HepG2 (cell line): ENCODE measurements around the gene ZNF605. TPM values are rescaled to one million over a fixed set of nuclear protein-coding genes. Genes with fewer than 3 reads are reported as not detected.

Source experiments
- ATF7 ChIP-seq, 2 experiments: fragments of 450-650 bp in 1 of 2; sonication (generic) in 1 of 2; formaldehyde crosslinking in 1 of 2; IDR thresholded peaks; 2 replicates each; pipeline versions ENCODE4 v1.4.0 to v1.6.1; 2016 to 2020; ENCODE audit warnings: antibody characterized with exemption in 1 of 2, mild to moderate bottlenecking in 1 of 2, missing genetic modification reagents in 1 of 2
- E2F2 ChIP-seq: sonication (generic); formaldehyde crosslinking; IDR thresholded peaks from 2 replicates; pipeline ENCODE4 v1.4.0; 2020; ENCODE audit warnings: missing genetic modification reagents, borderline replicate concordance
- GATAD2A ChIP-seq: IDR thresholded peaks from 2 replicates; pipeline ENCODE4 v1.6.1; 2016
- HIVEP1 ChIP-seq: sonication (generic); formaldehyde crosslinking; IDR thresholded peaks from 2 replicates; pipeline ENCODE4 v1.4.0; 2020; ENCODE audit warnings: mild to moderate bottlenecking, missing genetic modification reagents
- HOXA3 ChIP-seq: sonication (generic); formaldehyde crosslinking; IDR thresholded peaks from 2 replicates; pipeline ENCODE4 v1.5.0; 2020; ENCODE audit warnings: missing genetic modification reagents
- KAT2B ChIP-seq: fragments of 150-350 bp; IDR thresholded peaks from 2 replicates; pipeline ENCODE4 v1.6.1; 2014; ENCODE audit warnings: low read depth, low read length, borderline replicate concordance
- KAT7 ChIP-seq: IDR thresholded peaks from 2 replicates; pipeline ENCODE4 v1.6.1; 2018; ENCODE audit warnings: borderline replicate concordance, missing compliant biosample characterization
- KLF15 ChIP-seq: sonication (generic); formaldehyde crosslinking; IDR thresholded peaks from 2 replicates; pipeline ENCODE4 v1.8.1; 2023; ENCODE audit warnings: borderline replicate concordance, mild to moderate bottlenecking, inconsistent platforms, missing genetic modification reagents, mixed read lengths
- MED1 ChIP-seq: sonication (generic); formaldehyde crosslinking; IDR thresholded peaks from 2 replicates; pipeline ENCODE4 v1.4.0; 2020; ENCODE audit warnings: missing genetic modification reagents
- NCOA2 ChIP-seq: sonication (generic); formaldehyde crosslinking; IDR thresholded peaks from 2 replicates; pipeline ENCODE4 v1.8.0; 2022; ENCODE audit warnings: inconsistent platforms
- NFYB ChIP-seq: sonication (generic); formaldehyde crosslinking; IDR thresholded peaks from 2 replicates; pipeline ENCODE4 v1.4.0; 2020; ENCODE audit warnings: missing genetic modification reagents
- NRL ChIP-seq: sonication (generic); formaldehyde crosslinking; IDR thresholded peaks from 2 replicates; pipeline ENCODE4 v1.5.0; 2020; ENCODE audit warnings: missing genetic modification reagents, mild to moderate bottlenecking, moderate library complexity, borderline replicate concordance
- SOX6 ChIP-seq, 2 experiments: fragments of 450-650 bp in 1 of 2; sonication (generic) in 1 of 2; formaldehyde crosslinking in 1 of 2; IDR thresholded peaks; 2 replicates each; pipeline versions ENCODE4 v1.4.0 to v1.6.1; 2017 to 2020; ENCODE audit warnings: antibody characterized with exemption in 1 of 2, mild to moderate bottlenecking in 1 of 2, missing genetic modification reagents in 1 of 2
- THAP11 ChIP-seq: IDR thresholded peaks from 2 replicates; pipeline ENCODE4 v1.6.1; 2016; ENCODE audit warnings: missing biosample characterization, missing genetic modification reagents
- ZKSCAN8 ChIP-seq: IDR thresholded peaks from 2 replicates; pipeline ENCODE4 v1.6.1; 2016; ENCODE audit warnings: borderline replicate concordance, missing genetic modification reagents, missing compliant biosample characterization
- ZNF276 ChIP-seq: sonication (generic); formaldehyde crosslinking; IDR thresholded peaks from 2 replicates; pipeline ENCODE4 v1.4.0; 2020; ENCODE audit warnings: mild to moderate bottlenecking, low read depth, missing genetic modification reagents
- polyA plus RNA-seq, 8 experiments: library from polyadenylated mRNA; depleted of rRNA in 3 of 8; stranded (reverse) in 7 of 8; unstranded in 1 of 8; fragments of >200 nt; fragmentation: Illumina TruSeq in 4 of 8; extraction: Trizol in 4 of 8; gene quantifications; 2 replicates each; pipeline versions ENCODE4 v1.2.1 to v1.2.3, GENCODE V29; 2011 to 2016; ENCODE audit warnings: low read depth in 4 of 8, missing spikeins in 1 of 8, mixed read lengths in 1 of 8; ENCODE audit not compliant: insufficient read depth in 1 of 8
- total RNA-seq, 5 experiments: library from RNA; depleted of rRNA; stranded (reverse); fragments of >200 nt; fragmentation: Illumina TruSeq; extraction: Trizol; gene quantifications; 2 replicates each; pipeline ENCODE4 v1.2.3, GENCODE V29; 2016; ENCODE audit warnings: low read depth in 1 of 5
- TF ChIP-seq, protein P1 (sequence below): sonication (generic); formaldehyde crosslinking; IDR thresholded peaks from 2 replicates; pipeline ENCODE4 v1.4.0; 2020; ENCODE audit warnings: missing genetic modification reagents

Gene ZNF605
- total and polyA plus RNA-seq, 2 of the 13 experiments (the other 11 are each of a cell fraction or from before 2014, with no cell fraction given), result 6.7 to 6.8 TPM

- TF ChIP-seq, protein P1, sequence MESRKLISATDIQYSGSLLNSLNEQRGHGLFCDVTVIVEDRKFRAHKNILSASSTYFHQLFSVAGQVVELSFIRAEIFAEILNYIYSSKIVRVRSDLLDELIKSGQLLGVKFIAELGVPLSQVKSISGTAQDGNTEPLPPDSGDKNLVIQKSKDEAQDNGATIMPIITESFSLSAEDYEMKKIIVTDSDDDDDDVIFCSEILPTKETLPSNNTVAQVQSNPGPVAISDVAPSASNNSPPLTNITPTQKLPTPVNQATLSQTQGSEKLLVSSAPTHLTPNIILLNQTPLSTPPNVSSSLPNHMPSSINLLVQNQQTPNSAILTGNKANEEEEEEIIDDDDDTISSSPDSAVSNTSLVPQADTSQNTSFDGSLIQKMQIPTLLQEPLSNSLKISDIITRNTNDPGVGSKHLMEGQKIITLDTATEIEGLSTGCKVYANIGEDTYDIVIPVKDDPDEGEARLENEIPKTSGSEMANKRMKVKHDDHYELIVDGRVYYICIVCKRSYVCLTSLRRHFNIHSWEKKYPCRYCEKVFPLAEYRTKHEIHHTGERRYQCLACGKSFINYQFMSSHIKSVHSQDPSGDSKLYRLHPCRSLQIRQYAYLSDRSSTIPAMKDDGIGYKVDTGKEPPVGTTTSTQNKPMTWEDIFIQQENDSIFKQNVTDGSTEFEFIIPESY (CRISPR knock-in tag), result 0 out of 2 replicates have a peak, but pooled peaks have one; percentile 15
- 0 out of 2 replicates have a peak, but pooled peaks have one; percentile 56 for TF ChIP-seq NRL (CRISPR knock-in tag)
- peak; percentile 88 for TF ChIP-seq NFYB (CRISPR knock-in tag)
- TF ChIP-seq ZNF276 (CRISPR knock-in tag), result no peak
- peak; percentile 17; the same call in 1 of the 2 replicates for TF ChIP-seq NCOA2
- no peak for TF ChIP-seq KAT2B
- TF ChIP-seq MED1 (CRISPR knock-in tag), result peak; percentile 47
- TF ChIP-seq SOX6 (IDR thresholded peaks at IDR 0.05), result no peak
- TF ChIP-seq SOX6 (CRISPR knock-in tag; IDR thresholded peaks at IDR 0.05), result peak; percentile 41; the same call in 1 of the 2 replicates
- peak; percentile 50; the same call in 1 of the 2 replicates for TF ChIP-seq ZKSCAN8 (CRISPR knock-in tag)
- TF ChIP-seq E2F2 (CRISPR knock-in tag), result no peak
- peak; percentile 95 for TF ChIP-seq THAP11 (CRISPR knock-in tag)
- no peak for TF ChIP-seq ATF7 (IDR thresholded peaks at IDR 0.05)
- TF ChIP-seq ATF7 (CRISPR knock-in tag; IDR thresholded peaks at IDR 0.05), result peak; percentile 46; the same call in 1 of the 2 replicates
- peak; percentile 44; the same call in 1 of the 2 replicates for TF ChIP-seq GATAD2A (CRISPR knock-in tag)
- TF ChIP-seq KAT7, result 0 out of 2 replicates have a peak, but pooled peaks have one; percentile 16
- TF ChIP-seq HOXA3 (CRISPR knock-in tag), result peak; percentile 98
- peak; percentile 46; the same call in 1 of the 2 replicates for TF ChIP-seq KLF15 (CRISPR knock-in tag)
- TF ChIP-seq HIVEP1 (CRISPR knock-in tag), result peak; percentile 58; the same call in 1 of the 2 replicates
These were observed 68.4 kb downstream of the ZNF605 start, which contains the start of gene CHFR (continued) for GRCh38 chr12:132887513-132888351.
